K562 (cell line): Measurements from ENCODE around the gene PPIL1. TPM values are rescaled to one million over a fixed set of nuclear protein-coding genes. Genes with fewer than 3 reads are reported as not detected.

ENCODE experiments used
- ATAC-seq: fragments of 200-7000 bp; cut with Tn5 transposase; 3 replicates; pipeline ENCODE4 v1.9.1; 2020; ENCODE audit warnings: moderate library complexity
- BruUV-seq: library from RNA; stranded (reverse); fragments of 400-500 nt; replicated peaks from 2 replicates; lab custom pipeline; 2021; lab: Mats Ljungman, UMichigan
- CTCF ChIA-PET: fragments of 300-600 bp; formaldehyde crosslinking; extraction: SDS; loops from one replicate; lab custom pipeline; 2021; ENCODE audit warnings: low intra/inter-chr PET ratio; lab: Yijun Ruan, JAX
- POLR2A ChIA-PET: fragments of 300-600, 350-650 bp; sonication (Branson Sonifier 250); formaldehyde crosslinking; extraction: SDS; loops from one replicate; lab custom pipeline; 2021; ENCODE audit warnings: antibody characterized with exemption, inconsistent platforms; lab: Yijun Ruan, JAX
- DNase-seq, 4 experiments: peaks; one replicate each; pipeline versions ENCODE4 v3.0.0 to v3.0.0-alpha.2; 2011 to 2018; ENCODE audit warnings: low spot score in 3 of 4, mixed read lengths in 3 of 4; ENCODE audit errors: extremely low read depth in 1 of 4
- FAIRE-seq: peaks from 2 replicates; lab custom pipeline; 2011; peaks lifted over from hg19 to GRCh38; lab: Jason Lieb, UNC
- H2AFZ ChIP-seq: 2 replicates; pipeline ENCODE4 v1.6.0; 2011; ENCODE audit warnings: low read depth, low read length, control low read depth, inconsistent platforms
- H3K27ac ChIP-seq: fragments of 200-600 bp; 3 replicates; pipeline ENCODE4 v1.8.0; 2011; ENCODE audit warnings: low read depth, mild to moderate bottlenecking, control low read depth, inconsistent platforms, low read length, moderate library complexity, mixed read lengths; ENCODE audit errors: extremely low read depth
- H3K27me3 ChIP-seq, 2 experiments: fragments of 300-600 bp in 1 of 2; 2 replicates in 1 of 2; 3 replicates in 1 of 2; pipeline versions ENCODE4 v1.6.0 to v1.8.0; 2011; ENCODE audit warnings: inconsistent platforms in 2 of 2, low read length in 2 of 2, mild to moderate bottlenecking in 1 of 2, mixed read lengths in 1 of 2, moderate library complexity in 1 of 2; ENCODE audit not compliant: control insufficient read depth in 2 of 2, insufficient read depth in 2 of 2
- H3K36me3 ChIP-seq: fragments of 300-600 bp; 3 replicates; pipeline ENCODE4 v1.8.0; 2011; ENCODE audit warnings: mild to moderate bottlenecking, low read length, inconsistent platforms; ENCODE audit not compliant: control insufficient read depth, insufficient read depth
- H3K4me1 ChIP-seq, 2 experiments: fragments of 200-600 bp in 1 of 2; replicated peaks in 1 of 2; 2 replicates in 1 of 2; 3 replicates in 1 of 2; pipeline versions ENCODE4 v1.5.1 to v1.8.0; 2011; ENCODE audit warnings: inconsistent platforms in 2 of 2, low read length in 2 of 2, mild to moderate bottlenecking in 1 of 2, mixed read lengths in 1 of 2, moderate library complexity in 1 of 2; ENCODE audit not compliant: control insufficient read depth in 2 of 2, insufficient read depth in 2 of 2
- H3K4me2 ChIP-seq: 2 replicates; pipeline ENCODE4 v1.6.1; 2011; ENCODE audit warnings: low read length, control low read depth, inconsistent platforms, mixed read lengths; ENCODE audit not compliant: insufficient read depth
- H3K4me3 ChIP-seq: fragments of 200-600 bp; sonication (generic), shearing (Covaris generic); 2 replicates; pipeline ENCODE4 v1.5.1; 2016; ENCODE audit warnings: control low read depth, inconsistent platforms
- H3K79me2 ChIP-seq: fragments of 200-600 bp; 3 replicates; pipeline ENCODE4 v1.8.0; 2011; ENCODE audit warnings: low read length, inconsistent platforms; ENCODE audit not compliant: control insufficient read depth, insufficient read depth
- H3K9ac ChIP-seq, 2 experiments: 2 replicates each; pipeline versions ENCODE4 v1.6.0 to v1.6.1; 2011; ENCODE audit warnings: low read depth in 2 of 2, low read length in 2 of 2, control low read depth in 1 of 2, inconsistent platforms in 1 of 2, mild to moderate bottlenecking in 1 of 2, mixed read lengths in 1 of 2; ENCODE audit not compliant: insufficient read depth in 1 of 2
- H3K9me1 ChIP-seq: one replicate; pipeline ENCODE4 v1.6.0; 2011; ENCODE audit warnings: inconsistent platforms, mild to moderate bottlenecking, low read length, moderate library complexity; ENCODE audit not compliant: control insufficient read depth, insufficient read depth
- H3K9me3 ChIP-seq: replicated peaks from 2 replicates; pipeline ENCODE4 v1.5.1; 2011; ENCODE audit warnings: low read depth, low read length, inconsistent platforms; ENCODE audit not compliant: control insufficient read depth, insufficient read depth
- H4K20me1 ChIP-seq: replicated peaks from 2 replicates; pipeline ENCODE4 v1.6.1; 2011; ENCODE audit warnings: low read length, inconsistent platforms, mixed read lengths; ENCODE audit not compliant: control insufficient read depth, insufficient read depth
- ADNP ChIP-seq: fragments of 200-800 bp; sonication (Bioruptor generic); IDR thresholded peaks from 2 replicates; pipeline ENCODE4 v1.6.1; 2016; ENCODE audit warnings: missing genetic modification characterization, missing compliant biosample characterization
- BRD4 ChIP-seq: fragments of 200-600 bp; sonication (generic); IDR thresholded peaks from 2 replicates; pipeline ENCODE4 v1.6.1; 2017; ENCODE audit warnings: inconsistent platforms
- CBX3 ChIP-seq, 2 experiments: IDR thresholded peaks; 1 replicate in 1 of 2; 2 replicates in 1 of 2; pipeline ENCODE4 v1.6.1; 2012; ENCODE audit warnings: inconsistent platforms in 2 of 2, low read length in 2 of 2, borderline replicate concordance in 1 of 2, control low read depth in 1 of 2
- CTCF ChIP-seq, 3 experiments: IDR thresholded peaks in 2 of 3; conservative IDR thresholded peaks in 1 of 3; 2 replicates each; pipeline ENCODE4 v1.5.1; 2011 to 2012; ENCODE audit warnings: low read length in 3 of 3, mild to moderate bottlenecking in 3 of 3, control low read depth in 2 of 3, improper control_type of control experiment in 1 of 3, inconsistent platforms in 1 of 3, low read depth in 1 of 3, mixed read lengths in 1 of 3, moderate library complexity in 1 of 3; ENCODE audit not compliant: insufficient read depth in 2 of 3
- LEF1 ChIP-seq: fragments of 450-650 bp; IDR thresholded peaks from 2 replicates; pipeline ENCODE4 v1.6.1; 2016; ENCODE audit warnings: mild to moderate bottlenecking
- POLR2AphosphoS5 ChIP-seq: IDR thresholded peaks from 2 replicates; pipeline ENCODE4 v1.6.1; 2011; ENCODE audit warnings: mild to moderate bottlenecking, low read depth, low read length, moderate library complexity; ENCODE audit not compliant: control insufficient read depth, insufficient read depth
- RBM25 ChIP-seq: fragments of 200-400 bp; formaldehyde crosslinking; IDR thresholded peaks from 2 replicates; pipeline ENCODE4 v1.6.1; 2018; ENCODE audit warnings: low read length, low read depth, moderate library complexity; ENCODE audit not compliant: severe bottlenecking
- SNIP1 ChIP-seq: fragments of 450-650 bp; IDR thresholded peaks from 2 replicates; pipeline ENCODE4 v1.7.1; 2017; ENCODE audit warnings: low read depth, mild to moderate bottlenecking
- ZBTB2 ChIP-seq: fragments of 450-650 bp; IDR thresholded peaks from 2 replicates; pipeline ENCODE4 v1.6.1; 2016; ENCODE audit warnings: antibody characterized with exemption
- ZFP1 ChIP-seq: fragments of 450-650 bp; formaldehyde crosslinking; IDR thresholded peaks from 2 replicates; pipeline ENCODE4 v1.4.0; 2020; ENCODE audit warnings: mild to moderate bottlenecking, mixed read lengths
- ZNF124 ChIP-seq: sonication (generic); formaldehyde crosslinking; IDR thresholded peaks from 2 replicates; pipeline ENCODE4 v1.8.1; 2022; ENCODE audit warnings: missing genetic modification reagents
- ZNF449 ChIP-seq: fragments of 250-450 bp; sonication (Bioruptor Pico); IDR thresholded peaks from 2 replicates; pipeline ENCODE4 v1.8.0; 2022; ENCODE audit warnings: moderate library complexity, mild to moderate bottlenecking, inconsistent platforms
- WGBS: fragments of 100-300 bp; shearing (Covaris generic); methylation state at CpG from one replicate; pipeline ENCODE4 v1.1.6; 2016; ENCODE audit warnings: low coverage, mixed read lengths; ENCODE audit not compliant: insufficient coverage; ENCODE audit errors: missing lambda C conversion rate; 5-methylcytosine and 5-hydroxymethylcytosine counted together
- in situ Hi-C: fragments of 300-500 bp; cut with MboI; formaldehyde crosslinking; loops from 4 replicates; pipeline ENCODE4 v1.15.0; 2018; ENCODE audit warnings: inconsistent platforms, mixed read lengths
- intact Hi-C: fragments of 100-400 bp; cut with micrococcal nuclease; formaldehyde crosslinking; loops from 2 replicates; pipeline ENCODE4 v1.14.2; 2022
- polyA plus RNA-seq, 8 experiments: library from polyadenylated mRNA; depleted of rRNA in 4 of 8; stranded (reverse) in 5 of 8; unstranded in 3 of 8; fragments of >200 nt; fragmentation: Nextera tagmentation in 2 of 8; fragmentation: Illumina TruSeq in 1 of 8; extraction: Ambion mirVana in 2 of 8; extraction: Trizol in 1 of 8; gene quantifications; 2 replicates each; pipeline versions ENCODE4 v1.2.1 to v1.2.3, GENCODE V29; 2011 to 2014; ENCODE audit warnings: inconsistent platforms in 1 of 8, missing spikeins in 1 of 8
- total RNA-seq, 7 experiments: library from RNA; depleted of rRNA in 6 of 7; stranded (reverse); fragments of >200 nt in 6 of 7; fragmentation: Illumina TruSeq in 2 of 7; extraction: Trizol in 2 of 7; gene quantifications; 2 replicates each; pipeline versions ENCODE4 v1.2.1 to v1.2.3, GENCODE V29; 2011 to 2021; ENCODE audit warnings: low replicate concordance in 1 of 7

PPIL1 gene
- total and polyA plus RNA-seq, 9 of the 15 experiments (the other 6 are each of a cell fraction or from before 2014, with no cell fraction given): 65.8 to 205 (median 130) TPM

- FAIRE-seq (no peak), DNase-seq (no peak), ATAC-seq (no peak)
- no peaks in the 10 kb centered on the region for H3K9me1 ChIP-seq
- no peak overlapping the region for H3K27ac ChIP-seq
- no peaks in the 10 kb centered on the region for H3K36me3 ChIP-seq
- in situ Hi-C loops: no loop called here
- ChIA-PET POLR2A (interaction anchor here (0.5 to 1.9 kb wide), 2 partner anchors 18 to 928 kb away, joined by 3 to 4 read pairs; no protein-coding TSS in a partner anchor), CTCF (no interaction called here)
- H3K9ac ChIP-seq: no peak overlapping the region
- no TSS peak for BruUV-seq
- no peaks in the 10 kb centered on the region; a peak in 1 of 5 replicates for H3K27me3 ChIP-seq
- TF ChIP-seq ADNP (no peak), CBX3 (IDR thresholded peaks at IDR 0.05; ENCODE audit: borderline replicate concordance in 1 of 2, low read length in 2 of 2) (peak in 1 of 2 experiments; percentile 14; a peak in 1 of 3 replicates), RBM25 (peak; percentile 67), CTCF (IDR thresholded peaks at IDR 0.05 in 2 of 3, conservative IDR thresholded peaks at IDR 0.05 in 1 of 3; ENCODE audit: insufficient read depth in 2 of 3, low read depth in 1 of 3, low read length in 3 of 3) (peak in 1 of 3 experiments; percentile 7; a peak in 1 of 6 replicates), ZNF449 (CRISPR knock-in tag) (no peak), LEF1 (no peak), POLR2AphosphoS5 (no peak), BRD4 (peak; percentile 77; the same call in 1 of the 2 replicates), ZNF124 (CRISPR knock-in tag) (no peak), ZFP1 (no peak), ZBTB2 (no peak), SNIP1 (no peak)
- no peaks in the 10 kb centered on the region for H3K79me2 ChIP-seq
- 62% methylated on average over 7 of the region's 7 CpGs for WGBS
- H2AFZ ChIP-seq: no peak overlapping the region
- intact Hi-C loops: no loop called here
- no peaks in the 10 kb centered on the region for H4K20me1 ChIP-seq
- H3K9me3 ChIP-seq: no peaks in the 10 kb centered on the region; the same call in 1 of the 2 replicates
- no peak overlapping the region for H3K4me2 ChIP-seq
- H3K4me3 ChIP-seq: no peak overlapping the region
- peaks cover under 1 to 10% of the 10 kb centered on the region in 2 experiments; a peak in 3 of 5 replicates for H3K4me1 ChIP-seq
These were observed 41.3 kb downstream of the PPIL1 start for GRCh38 chr6:36833182-36833789.
